Lung (tissue), 12 donors: Measurements from ENCODE around the gene HNMT. TPM values are rescaled to one million over a fixed set of nuclear protein-coding genes. Genes with fewer than 3 reads are reported as not detected.

Source experiments
- ATAC-seq: fragments of 200-7000 bp; cut with Tn5 transposase; one replicate; pipeline ENCODE4 v1.9.1; 2020; ENCODE audit warnings: moderate number of reproducible peaks; ENCODE audit not compliant: insufficient read depth, low FRiP score
- DNase-seq, 3 donors: peaks; one replicate each; pipeline ENCODE4 v3.0.0-alpha.2; 2013 to 2017
- H3K27ac ChIP-seq, 2 donors: one replicate each; pipeline ENCODE4 v1.5.1; 2013; ENCODE audit warnings: mild to moderate bottlenecking in 2 of 2, moderate library complexity in 2 of 2, control low read depth in 1 of 2, inconsistent platforms in 1 of 2, low read depth in 1 of 2, low read length in 1 of 2
- H3K27me3 ChIP-seq, 3 donors: one replicate each; pipeline ENCODE4 v1.5.1; 2013; ENCODE audit warnings: low read length in 2 of 3; ENCODE audit not compliant: control insufficient read depth in 3 of 3, insufficient read depth in 3 of 3
- H3K36me3 ChIP-seq, 4 donors: one replicate each; pipeline ENCODE4 v1.5.1; 2013; ENCODE audit warnings: low read length in 4 of 4, mild to moderate bottlenecking in 1 of 4, moderate library complexity in 1 of 4; ENCODE audit not compliant: control insufficient read depth in 4 of 4, insufficient read depth in 4 of 4
- H3K4me1 ChIP-seq, 5 donors: one replicate each; pipeline ENCODE4 v1.5.1; 2013; ENCODE audit warnings: low read length in 5 of 5, mild to moderate bottlenecking in 2 of 5, moderate library complexity in 1 of 5; ENCODE audit not compliant: control insufficient read depth in 5 of 5, insufficient read depth in 5 of 5
- H3K4me3 ChIP-seq: one replicate; pipeline ENCODE4 v1.5.1; 2013; ENCODE audit warnings: mild to moderate bottlenecking, control low read depth, moderate library complexity
- H3K9ac ChIP-seq, 2 donors: one replicate each; pipeline ENCODE4 v1.5.1; 2013; ENCODE audit warnings: low read length in 2 of 2, control low read depth in 1 of 2; ENCODE audit not compliant: insufficient read depth in 1 of 2
- H3K9me3 ChIP-seq, 4 donors: one replicate each; pipeline ENCODE4 v1.5.1; 2013; ENCODE audit warnings: low read length in 3 of 4, mild to moderate bottlenecking in 1 of 4, moderate library complexity in 1 of 4; ENCODE audit not compliant: control insufficient read depth in 4 of 4, insufficient read depth in 3 of 4
- WGBS, 2 donors: extraction: QIAGEN DNeasy Blood & Tissue Kit; methylation state at CpG; one replicate each; pipeline ENCODE4 v1.1.7; 2013; 5-methylcytosine and 5-hydroxymethylcytosine counted together
- polyA plus RNA-seq, 2 donors: library from polyadenylated mRNA; stranded (reverse); fragments of 200-250 nt; gene quantifications; one replicate each; pipeline ENCODE4 v1.2.1, GENCODE V29; 2013
- total RNA-seq, 2 donors: library from RNA; depleted of rRNA in 1 of 2; stranded (reverse); fragments of >200 nt in 1 of 2; gene quantifications; one replicate each; pipeline ENCODE4 v1.2.1, GENCODE V29; 2014 to 2021
- TF ChIP-seq, protein P1 (sequence below): IDR thresholded peaks from 2 replicates; pipeline ENCODE4 v1.5.1; 2012; ENCODE audit warnings: mild to moderate bottlenecking; ENCODE audit errors: control extremely low read depth, extremely low read depth
- donor health status: control.
- donor health status: control.
- donor health status: Bipolar disorder and iron deficiency.
- donor health status: healthy.
- donor health status: DM: yes; HTN: yes; CAD: no.

HNMT gene
- total and polyA plus RNA-seq, 4 donors = 45.9 to 135 (median 77.0) TPM

DNA sequence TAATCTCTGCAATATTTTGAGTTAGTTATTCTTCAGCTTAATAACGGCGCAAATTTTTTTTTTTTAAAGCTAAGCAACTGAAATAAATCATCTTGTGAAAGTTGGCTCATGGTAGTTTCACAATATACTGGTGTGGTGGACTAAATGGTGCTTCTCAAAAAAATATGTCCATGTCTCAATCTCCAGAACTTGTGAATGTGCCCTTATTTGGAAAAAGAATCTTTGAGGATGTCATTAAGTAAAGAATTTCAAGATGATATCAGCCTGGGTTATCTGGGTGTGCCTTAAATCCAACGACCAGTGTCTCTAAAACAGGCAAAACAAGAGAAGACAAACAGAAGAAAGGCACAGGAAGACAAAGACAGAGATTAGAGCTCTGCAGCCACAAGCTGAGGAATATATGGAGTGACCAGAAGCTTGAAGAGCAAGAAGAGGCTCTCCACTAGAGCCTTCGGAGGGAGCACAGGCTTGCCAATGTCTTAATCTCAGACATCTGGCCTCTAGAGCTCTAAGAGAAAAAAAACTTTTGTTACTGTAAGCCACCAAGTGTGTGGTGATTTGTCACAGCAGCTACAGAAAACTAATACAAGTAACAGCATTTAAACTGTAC lies 71.4 kb downstream of the HNMT start:
- H3K4me3 ChIP-seq = no peak overlapping the region

DNA sequence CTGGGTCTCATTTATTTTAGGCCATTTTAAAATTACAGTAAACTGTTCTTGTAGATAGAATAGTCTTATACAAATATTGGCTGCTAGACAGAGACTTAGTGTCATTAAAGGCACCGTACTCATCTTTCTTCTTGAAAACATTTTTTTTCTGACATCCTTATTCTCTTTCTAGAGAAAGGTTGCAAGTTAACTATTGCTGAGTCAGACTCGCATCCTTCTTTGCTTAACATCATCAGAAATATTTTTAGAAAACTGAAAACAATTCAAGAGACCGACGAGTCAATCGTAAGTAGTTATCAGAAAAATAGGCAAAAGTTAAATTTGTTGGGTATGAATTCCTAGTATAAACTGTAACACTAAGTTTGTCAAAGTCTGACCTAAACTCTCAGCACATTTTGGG lies 72.2 kb downstream of the HNMT start:
- Histone ChIP-seq H3K27ac (no peak overlapping the region), H3K4me1 (peaks cover 0 to 4% (median 0%) of the 10 kb centered on the region in 5 donors), H3K36me3 (no peaks in the 10 kb centered on the region), H3K4me3 (no peak overlapping the region), H3K27me3 (no peaks in the 10 kb centered on the region), H3K9me3 (no peaks in the 10 kb centered on the region), H3K9ac (no peak overlapping the region)
- DNase-seq (no peak), ATAC-seq (no peak)
- TF ChIP-seq, protein P1, sequence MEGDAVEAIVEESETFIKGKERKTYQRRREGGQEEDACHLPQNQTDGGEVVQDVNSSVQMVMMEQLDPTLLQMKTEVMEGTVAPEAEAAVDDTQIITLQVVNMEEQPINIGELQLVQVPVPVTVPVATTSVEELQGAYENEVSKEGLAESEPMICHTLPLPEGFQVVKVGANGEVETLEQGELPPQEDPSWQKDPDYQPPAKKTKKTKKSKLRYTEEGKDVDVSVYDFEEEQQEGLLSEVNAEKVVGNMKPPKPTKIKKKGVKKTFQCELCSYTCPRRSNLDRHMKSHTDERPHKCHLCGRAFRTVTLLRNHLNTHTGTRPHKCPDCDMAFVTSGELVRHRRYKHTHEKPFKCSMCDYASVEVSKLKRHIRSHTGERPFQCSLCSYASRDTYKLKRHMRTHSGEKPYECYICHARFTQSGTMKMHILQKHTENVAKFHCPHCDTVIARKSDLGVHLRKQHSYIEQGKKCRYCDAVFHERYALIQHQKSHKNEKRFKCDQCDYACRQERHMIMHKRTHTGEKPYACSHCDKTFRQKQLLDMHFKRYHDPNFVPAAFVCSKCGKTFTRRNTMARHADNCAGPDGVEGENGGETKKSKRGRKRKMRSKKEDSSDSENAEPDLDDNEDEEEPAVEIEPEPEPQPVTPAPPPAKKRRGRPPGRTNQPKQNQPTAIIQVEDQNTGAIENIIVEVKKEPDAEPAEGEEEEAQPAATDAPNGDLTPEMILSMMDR = no peak
- WGBS, 2 donors = 73 to 81% methylated on average over 5 of the region's 5 CpGs

More for the DNA sequence above, 71.4 kb downstream of the HNMT start:
- peaks cover 0 to 4% (median 0%) of the 10 kb centered on the region in 5 donors for H3K4me1 ChIP-seq
- H3K27ac ChIP-seq = no peak overlapping the region
- H3K36me3 ChIP-seq = no peaks in the 10 kb centered on the region
- no peaks in the 10 kb centered on the region for H3K9me3 ChIP-seq
- H3K27me3 ChIP-seq = no peaks in the 10 kb centered on the region
- TF ChIP-seq, protein P1 = no peak
- ATAC-seq = no peak
- H3K9ac ChIP-seq = no peak overlapping the region
- WGBS, 2 donors = 50 to 54% methylated on average over 4 of the region's 4 CpGs
- DNase-seq = peak in 1 of 3 donors; percentile 25

DNA sequence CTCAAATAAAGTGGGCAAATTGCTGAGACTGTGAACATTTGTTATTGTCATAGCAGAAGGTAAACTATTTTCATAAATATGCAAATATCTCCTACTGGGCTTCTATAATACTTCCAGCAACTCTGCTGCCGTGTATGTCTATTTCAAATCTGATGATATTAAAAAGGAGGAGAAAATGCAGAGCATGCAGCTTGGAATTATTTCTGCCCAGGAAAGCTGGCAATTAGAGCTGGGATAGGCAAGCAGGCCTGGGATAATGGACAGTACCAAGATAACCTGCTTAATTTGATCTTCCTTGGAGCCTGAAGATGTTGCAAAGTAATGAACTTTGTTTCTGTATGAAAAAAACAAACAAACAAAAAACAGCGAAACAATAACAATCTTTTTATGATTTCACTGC lies 72.8 kb downstream of the HNMT start:
- WGBS, 2 donors = 86 to 93% methylated on average over 2 of the region's 2 CpGs

More for the DNA sequence above, 72.8 kb downstream of the HNMT start:
- Histone ChIP-seq H3K4me3 (no peak overlapping the region), H3K9me3 (no peaks in the 10 kb centered on the region), H3K27ac (no peak overlapping the region), H3K4me1 (peaks cover 0 to 4% (median 0%) of the 10 kb centered on the region in 5 donors), H3K36me3 (no peaks in the 10 kb centered on the region), H3K9ac (no peak overlapping the region), H3K27me3 (no peaks in the 10 kb centered on the region)
- TF ChIP-seq, protein P1 = no peak
- ATAC-seq = no peak
- no peak for DNase-seq
